CD4-positive, alpha-beta T cell treated with Interleukin-10 for 1 hour (primary cell): ENCODE data around the gene PRKCH.

Experiments used
- DNase-seq: peaks from one replicate; pipeline ENCODE4 v3.0.0-alpha.2; 2020

PRKCH gene

DNA sequence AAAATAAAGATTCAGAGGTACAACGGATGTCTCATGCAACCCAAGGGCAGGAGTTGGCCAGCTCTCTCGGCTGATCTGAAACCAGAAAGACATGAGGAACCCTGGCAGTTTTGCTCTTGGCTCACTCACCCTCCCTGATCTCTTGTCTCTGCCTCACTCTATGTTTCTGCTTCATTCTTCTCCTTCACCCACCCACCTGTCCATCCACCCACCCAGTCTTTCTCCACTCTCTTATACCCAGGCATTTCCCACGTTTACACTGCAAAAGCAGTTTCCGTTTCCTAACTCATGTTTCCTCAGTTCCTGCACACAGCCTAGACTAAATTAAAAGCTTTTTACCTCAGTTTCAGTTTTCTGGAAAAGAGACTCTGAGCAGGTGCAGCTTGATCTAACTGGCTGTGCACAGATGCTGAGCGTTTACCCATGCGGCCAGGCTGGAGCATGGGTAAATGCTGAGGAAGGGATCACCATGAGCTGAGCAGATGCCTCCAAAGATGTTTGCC lies 157.6 kb downstream of the PRKCH start:
- DNase-seq = peak; percentile 33

DNA sequence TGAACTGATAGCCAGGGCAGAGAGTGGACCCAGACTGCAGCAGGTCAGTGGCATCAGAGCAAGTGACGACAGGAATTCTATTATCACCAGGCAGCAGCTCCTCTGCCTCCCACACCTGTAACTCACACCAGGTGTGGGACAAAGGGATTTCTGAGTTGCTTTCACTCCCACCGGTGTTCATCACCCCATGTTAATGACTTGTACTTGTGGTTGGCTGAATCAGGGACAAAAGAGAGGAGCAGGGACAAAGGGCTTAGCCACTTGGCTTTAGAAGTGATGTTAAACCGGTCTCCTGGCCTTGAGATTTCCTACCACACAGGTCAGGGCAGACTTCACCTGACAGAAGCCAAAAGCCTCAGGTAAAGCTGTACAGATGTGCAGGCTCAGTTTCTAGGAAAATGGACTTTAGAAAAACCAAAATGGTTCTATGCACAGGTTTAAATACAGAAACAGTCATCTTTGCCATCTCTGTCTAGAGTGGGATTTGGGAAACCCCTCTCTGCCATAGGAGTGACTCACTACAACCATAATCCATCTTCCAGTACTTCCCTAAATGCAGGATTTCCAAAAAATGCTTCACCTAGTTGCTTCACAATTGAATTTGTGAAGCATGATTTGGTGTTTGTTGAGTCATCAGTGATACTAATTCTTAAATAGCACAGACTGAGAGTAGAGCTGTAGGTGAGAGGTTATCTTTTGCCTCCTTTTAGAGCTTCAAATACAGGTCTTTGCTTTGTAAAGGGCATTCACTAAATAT lies 158.5 kb downstream of the PRKCH start:
- no peak for DNase-seq

DNA sequence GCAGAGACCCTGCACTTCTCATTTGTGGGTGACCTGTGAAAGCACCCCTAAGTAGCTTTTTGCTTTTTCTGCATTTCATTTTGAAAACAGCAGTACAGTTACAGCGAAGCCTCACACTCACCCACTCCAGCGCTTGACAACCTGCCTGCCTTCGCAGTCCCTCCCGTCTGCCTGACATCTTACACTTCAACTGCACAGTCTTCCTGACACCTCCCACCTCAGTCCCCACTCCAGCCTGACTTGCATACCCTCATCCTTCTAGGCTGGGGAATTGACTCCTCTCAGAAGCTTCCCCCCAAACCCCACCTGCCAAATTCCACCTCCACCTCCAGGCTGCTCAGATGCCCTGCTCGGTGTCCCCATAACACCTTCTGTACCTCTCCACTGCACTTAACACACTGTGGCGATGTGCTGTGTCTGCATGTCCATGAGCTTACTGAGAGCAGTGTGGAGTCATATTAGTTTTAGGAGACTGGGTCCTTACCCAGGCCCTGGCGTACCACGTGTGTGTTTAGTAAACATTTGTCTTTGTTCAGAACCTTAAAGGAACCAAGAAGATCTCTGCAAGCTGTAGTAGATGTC lies 159.4 kb downstream of the PRKCH start:
- no peak for DNase-seq

DNA sequence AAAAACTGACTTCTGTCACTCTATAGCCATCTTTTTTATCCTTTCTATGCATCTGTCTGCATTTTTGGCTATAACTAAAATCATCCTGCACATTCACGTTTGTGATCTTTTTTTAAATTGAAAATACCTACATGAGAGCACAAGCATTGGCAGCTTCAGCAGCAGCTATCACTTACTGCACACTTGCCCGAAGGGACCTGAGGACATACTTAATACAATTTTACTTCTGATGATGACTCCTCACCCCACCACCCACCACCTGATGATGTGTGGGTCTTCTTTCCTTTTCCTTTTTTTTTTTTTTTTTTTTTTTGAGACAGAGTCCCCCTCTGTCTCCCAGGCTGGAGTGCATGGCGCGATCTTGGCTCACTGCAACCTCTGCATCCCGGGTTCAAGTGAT lies 160.3 kb downstream of the PRKCH start:
- no peak for DNase-seq

DNA sequence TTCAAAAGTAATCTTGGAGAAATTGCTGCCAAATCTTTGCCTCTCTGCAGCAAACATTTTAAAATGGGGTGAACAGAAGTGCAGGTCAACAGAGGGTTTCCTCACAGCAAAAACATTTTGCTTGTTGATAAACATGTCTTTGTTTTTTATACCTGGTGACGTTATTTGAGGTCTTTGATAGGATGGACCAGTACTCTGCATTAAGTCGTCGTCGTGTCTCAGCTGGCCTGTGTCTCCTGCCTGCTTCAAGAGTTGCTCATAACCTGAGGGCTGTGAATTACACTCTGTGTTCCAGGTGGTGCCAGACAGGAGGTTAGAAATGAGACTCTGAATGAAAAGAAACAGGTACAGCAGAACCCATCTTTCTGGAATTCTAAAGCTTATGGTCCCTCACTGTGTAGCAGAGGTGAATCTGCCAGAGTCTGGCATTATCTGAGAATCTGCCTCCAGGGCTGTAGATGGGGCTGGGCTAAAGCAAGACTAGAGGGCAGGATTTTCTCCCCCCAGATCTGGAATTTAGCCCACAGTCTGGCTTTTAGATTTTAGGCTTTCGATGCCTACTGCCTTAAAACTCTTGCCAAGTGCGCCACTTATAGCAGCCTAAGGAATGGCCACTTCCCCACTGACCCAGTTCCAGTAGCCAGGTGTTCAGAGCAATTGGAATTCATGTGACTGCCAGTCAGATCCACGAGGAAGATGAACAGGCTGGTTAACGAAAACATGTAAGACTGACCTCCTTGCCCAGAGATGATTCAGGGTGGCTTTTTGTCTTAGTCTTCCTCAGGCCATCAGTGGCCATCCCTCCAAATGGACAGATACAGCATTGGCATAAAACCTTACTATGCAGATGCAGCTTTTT lies 161.2 kb downstream of the PRKCH start:
- no peak for DNase-seq

DNA sequence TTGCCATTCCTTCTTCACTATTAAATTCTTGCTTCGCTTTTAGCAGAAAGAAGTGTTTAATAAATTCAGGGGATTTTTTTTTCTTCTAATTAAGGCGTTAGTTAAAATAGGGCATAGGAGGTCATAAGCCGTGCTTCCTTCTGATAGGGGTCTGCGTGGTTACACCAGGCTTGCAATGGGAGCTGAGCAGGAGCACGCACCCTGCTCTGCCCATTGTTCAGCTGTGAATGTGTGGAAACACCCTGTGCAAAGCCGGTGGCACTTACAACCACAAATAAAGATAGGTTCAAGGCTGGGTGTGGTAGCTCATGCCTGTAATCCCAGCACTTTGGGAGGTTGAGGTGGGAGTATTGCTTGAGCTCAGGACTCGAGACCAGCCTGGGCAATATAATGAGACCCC lies 162.1 kb downstream of the PRKCH start:
- no peak for DNase-seq

DNA sequence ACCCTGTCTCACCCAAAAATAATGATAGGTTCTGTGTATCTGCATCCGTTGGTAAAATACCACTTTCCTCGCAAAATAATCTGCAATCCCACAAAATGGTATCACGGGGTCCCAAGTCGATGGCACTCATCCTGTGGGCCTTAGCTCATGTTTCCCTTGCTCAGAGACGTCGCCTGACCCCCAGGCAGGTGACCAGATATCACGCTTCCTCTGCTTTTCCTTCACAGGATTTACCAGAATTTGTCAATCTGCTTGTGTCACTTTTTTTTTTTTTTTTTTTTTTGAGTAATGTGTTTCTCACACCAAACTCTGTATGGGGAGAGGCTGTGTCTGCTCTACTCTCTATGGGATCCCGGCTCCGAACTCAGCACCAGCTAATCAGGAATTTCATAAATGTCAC lies 162.7 kb downstream of the PRKCH start:
- no peak for DNase-seq

DNA sequence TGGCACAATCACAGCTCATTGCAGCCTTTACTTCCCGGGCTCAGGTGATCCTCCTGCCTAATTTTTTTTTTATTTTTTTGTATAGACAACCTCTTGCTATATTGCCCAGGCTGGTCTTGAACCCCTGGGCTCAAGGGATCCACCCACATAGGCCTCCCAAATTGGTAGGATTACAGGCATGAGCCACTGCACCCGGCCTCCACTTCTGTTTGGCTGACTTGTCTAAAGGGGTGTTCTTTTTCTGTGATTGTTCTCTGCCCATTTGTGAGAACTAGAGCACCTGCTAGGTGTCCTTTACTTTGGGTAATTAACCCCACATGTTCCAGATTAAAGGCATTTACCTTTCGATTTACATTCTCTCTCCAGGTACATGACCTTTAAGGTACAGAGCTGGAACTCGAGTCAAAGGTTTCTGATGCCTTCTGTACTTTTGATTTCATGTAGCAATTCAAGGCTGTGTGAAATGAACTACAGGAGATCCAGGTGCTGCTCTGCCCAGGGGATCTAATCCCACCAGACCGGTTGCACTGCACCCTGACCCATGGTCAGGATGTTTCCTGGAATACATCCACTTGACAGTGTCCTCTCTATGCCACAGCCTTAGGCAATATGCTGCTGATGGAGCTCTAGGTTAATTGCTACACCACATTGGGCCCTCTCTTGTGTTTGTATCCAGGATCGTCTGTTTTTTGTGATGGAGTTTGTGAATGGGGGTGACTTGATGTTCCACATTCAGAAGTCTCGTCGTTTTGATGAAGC lies 163.6 kb downstream of the PRKCH start:
- no peak for DNase-seq

DNA sequence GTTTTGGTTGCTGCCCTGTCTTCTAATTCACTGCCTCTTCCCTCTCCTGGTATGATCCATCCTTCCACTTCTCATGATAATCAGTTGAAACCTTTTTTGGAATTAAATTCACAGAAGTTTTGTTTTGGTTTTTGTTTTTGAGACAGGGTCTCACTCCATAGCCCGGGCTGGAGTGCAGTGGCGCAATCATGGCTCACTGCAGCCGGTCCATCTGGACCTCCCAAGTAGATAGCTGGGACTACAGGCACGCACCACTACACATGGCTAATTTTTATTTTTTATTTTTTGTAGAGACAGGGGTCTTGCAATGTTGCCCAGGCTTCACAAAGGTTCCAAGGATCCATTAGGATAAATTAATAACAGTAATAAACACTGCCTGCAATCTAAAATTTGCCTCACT lies 164.3 kb downstream of the PRKCH start:
- DNase-seq = no peak

DNA sequence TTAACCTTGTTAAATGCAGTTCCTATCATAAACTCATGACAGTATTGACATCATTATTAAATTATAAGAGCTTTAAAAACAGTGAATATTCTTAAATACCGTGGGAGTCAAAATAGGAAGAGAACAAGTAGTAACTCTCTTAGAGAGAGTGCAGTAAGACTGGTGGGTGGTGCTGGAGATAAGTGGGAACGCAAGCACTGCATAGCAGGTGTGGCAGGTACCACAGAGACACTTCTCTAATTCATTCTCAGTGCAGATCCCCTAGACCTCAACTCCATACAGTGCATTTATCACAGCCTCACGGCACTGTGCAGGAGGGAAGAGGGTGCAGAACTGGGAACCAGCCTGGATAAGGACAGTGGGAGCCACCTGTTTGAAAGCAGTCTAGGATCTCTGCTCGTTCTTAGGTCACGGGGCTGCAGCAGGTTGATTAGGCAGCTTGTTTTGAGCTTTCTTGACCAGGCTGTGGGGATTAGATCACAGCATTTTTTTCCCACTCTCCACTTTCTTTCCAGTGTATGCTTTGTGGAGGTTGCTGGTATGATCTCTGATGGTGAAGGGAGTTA lies 165.6 kb downstream of the PRKCH start:
- DNase-seq = no peak

DNA sequence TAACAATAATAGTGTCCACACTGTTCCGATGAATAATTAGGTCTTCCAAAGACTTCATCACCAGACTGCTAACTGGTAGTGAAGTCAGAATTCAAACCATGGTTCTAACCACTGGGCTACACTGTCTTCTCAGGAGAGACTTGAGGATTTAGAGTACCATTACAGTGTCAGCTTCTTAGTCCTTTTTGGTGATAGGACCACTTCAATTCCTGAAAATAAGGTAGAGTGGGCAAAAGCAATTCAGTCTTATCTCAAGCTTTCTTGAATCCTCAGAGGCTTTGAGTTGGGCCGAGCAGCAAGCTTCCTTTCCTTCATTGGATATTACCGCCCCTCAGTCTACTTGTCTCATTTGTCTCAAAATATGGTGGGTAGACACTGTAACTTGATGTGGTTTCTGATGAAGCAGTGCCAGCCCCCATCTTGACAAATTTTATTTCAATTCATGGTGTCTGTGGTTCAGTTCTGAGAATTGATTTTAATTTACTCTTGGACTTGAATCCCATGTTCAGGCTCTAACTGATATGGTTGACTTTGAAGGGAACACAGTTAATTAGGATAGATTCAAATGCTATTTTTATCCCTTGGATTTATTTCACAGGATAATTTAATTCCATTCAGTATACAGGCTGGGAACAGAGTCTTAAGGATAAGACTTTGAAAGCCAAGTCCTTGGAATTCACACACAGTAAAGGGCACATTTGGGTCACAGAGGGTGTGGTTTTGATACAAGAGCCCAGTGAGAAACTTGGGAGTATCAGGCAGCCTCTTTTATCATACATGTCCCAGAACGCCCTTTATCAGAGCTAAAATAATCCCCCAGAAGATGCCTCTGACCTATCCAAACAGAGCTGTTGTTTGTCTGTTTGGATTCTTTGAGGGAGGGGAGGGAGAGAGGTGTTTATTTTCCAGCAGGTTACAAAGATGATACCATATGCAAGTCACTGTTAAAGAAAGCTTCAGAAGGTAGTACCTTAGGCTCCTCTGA lies 167.3 kb downstream of the PRKCH start:
- no peak for DNase-seq

DNA sequence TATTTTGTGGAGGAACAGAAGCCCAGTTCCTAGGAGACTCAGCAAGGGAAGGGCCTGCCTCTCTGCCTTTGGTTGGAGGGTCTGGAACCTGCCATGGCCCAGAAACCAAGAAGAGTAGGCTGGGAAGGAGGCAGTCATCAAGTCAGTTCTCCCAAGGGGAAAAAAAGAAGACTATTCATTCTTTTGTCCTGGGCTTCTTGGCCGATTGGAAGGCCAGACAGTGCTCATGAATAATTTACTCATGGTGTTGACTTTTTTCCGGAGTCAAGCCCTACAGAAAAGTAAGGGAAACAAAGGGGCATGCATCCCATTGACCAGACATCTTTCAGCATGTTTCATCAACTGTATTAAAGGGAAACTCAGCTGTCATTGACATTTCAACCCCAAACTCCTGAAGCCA lies 168.1 kb downstream of the PRKCH start:
- DNase-seq = no peak

DNA sequence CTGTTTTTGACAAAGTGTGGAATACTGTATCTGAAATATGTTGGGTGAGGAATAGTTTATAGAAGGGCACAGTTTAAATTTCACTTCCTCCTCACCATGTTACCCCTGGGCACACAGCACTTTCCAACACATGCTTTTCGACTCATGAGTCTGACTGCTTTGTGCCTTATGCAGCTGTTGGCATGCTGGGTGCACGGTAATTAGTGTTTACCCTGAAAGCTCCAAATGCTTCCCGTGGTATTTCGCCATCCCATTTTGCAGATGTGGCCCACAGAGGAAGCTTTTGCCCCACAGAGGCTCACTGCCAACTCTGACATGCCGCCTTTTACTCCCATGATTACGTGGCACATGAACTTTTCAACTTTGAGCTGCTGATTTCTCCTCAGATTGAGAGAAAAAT lies 168.6 kb downstream of the PRKCH start:
- DNase-seq = no peak

DNA sequence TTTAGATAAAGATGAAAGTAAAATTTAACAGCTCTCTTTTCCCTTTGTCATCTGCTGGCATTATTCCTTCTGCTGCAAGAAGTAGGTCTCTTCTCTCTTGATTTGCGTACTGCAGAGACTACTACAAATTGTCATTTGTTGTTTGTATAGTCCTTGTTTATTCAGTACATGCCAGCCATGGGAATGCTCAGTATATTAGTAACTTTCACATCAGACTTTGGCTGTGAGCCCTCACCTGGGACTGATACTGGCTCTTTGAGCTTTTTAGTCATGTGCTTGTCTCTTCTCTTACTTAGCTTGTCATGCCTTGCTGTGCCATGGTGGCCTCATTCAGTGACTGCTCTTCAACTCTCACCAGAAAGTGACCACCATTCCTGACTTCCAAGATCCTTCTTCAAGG lies 169.8 kb downstream of the PRKCH start:
- no peak for DNase-seq

DNA sequence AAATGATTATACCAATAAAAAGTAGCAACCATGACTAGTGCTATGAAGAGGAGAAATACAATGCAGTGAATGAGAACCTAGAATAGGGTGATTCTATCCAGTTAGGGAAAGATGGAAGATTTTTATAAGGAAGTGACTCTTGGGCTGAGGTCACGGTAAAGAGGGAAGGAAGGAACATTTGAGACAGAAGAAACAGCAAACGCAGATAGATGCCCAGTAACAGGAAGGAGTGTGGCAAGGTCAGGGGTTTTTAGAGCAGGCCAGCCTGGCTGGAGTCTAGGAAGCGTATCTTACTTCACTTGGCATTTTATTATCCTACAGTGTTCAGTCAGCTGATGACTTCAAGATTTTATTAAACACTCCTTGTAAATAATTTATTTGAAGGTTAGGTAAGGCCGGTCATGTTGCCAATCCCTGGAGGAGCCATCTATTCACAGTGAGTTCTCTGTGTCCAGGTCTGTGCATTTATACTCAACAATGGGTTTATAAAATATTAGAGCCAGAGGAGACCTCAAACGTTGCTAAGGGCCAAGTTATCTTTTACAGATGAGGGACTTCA lies 170.6 kb downstream of the PRKCH start:
- DNase-seq = no peak

DNA sequence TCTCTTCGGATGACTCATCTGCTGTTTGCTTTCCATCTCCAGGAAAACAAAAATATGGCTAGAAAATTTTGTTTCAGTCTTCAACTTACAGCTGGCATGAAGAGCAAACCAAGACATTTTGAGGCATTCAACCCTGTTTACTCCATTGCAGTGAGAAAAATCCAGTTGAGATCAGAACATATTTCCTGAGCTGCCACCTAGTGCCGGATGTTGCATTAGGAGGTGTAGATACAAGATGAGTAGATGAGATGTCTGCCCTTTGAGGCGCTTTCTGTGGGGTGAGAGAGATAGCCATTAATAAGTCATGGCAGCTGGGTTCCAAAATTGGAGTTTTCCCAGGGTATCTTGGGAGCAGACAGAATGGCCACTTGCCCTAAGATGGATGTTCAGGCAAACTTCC lies 171.1 kb downstream of the PRKCH start:
- DNase-seq = peak; percentile 35

DNA sequence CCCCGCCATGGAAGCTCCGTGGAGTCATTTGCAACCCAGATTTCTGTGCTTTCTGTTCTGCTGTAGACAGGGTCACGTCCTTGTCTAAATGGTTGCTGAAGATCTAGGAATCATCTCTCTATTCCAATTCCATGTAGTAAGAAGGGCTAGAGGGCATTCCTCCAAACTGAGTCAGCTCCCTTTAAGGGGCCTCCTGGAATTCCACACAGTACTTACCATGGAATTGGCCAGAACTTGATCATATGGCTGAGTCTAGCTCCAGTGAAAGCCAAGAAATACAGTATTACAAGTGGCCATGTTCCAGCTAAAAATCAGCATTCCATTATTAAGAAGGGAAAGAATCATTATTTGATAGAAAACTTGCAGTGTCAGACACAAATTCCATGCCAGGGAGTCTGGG lies 171.9 kb downstream of the PRKCH start:
- no peak for DNase-seq

DNA sequence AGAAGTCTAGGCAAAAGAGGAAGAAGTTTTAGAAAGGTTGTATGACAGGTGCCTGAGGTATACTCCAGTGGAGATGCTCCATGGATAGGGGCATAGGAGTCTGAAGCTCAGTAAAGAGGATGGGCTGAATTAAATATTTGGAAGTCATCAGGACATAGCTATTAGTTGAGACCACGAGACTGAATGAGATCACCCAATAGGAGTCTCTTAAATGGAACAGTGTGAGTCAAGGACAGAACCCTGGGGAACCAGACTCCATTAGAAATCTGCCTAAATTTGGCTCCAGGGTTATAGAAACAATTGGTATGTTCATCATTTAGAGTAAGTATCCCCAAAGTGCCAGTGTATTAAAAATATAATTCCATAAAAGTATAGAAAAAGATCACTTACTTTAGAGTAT lies 172.6 kb downstream of the PRKCH start:
- no peak for DNase-seq

DNA sequence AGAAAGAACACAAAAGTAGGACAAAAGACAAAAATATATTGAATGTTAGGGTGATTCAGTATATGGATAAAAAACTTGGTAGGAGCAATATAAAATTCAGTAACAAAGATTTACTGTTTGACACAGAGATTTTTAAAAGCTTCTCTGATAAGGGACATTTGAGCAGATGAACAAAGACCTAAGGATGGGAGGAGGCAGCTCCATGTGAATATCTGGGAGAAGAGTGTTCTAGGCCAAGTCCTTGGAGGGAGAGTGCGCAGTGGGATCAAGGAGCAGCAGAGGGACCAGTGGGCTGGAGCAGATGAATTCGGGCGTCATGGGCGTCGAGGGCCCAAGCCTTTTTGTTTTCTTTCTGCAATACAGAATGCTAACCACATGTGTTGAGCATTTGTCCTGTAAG lies 174.4 kb downstream of the PRKCH start:
- DNase-seq = no peak

DNA sequence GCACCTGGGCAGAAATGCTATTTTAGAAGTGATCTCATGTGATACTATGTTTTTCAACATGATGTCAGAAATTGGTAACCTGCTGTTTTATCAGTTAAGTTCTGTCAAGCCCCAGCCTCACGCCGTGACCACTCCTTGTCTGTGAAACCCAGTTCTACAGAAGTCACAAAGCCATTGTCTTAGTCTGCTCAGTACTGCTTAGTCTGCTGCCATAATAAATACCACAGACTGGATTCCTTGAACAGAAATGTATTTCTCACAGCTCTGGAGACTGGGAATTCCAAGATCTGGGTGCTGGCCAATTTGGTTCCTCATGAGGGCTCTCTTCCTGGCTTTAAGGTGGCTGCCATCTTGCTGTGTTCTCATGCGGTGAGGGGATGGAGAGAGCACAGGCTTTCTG lies 176.9 kb downstream of the PRKCH start:
- no peak for DNase-seq

DNA sequence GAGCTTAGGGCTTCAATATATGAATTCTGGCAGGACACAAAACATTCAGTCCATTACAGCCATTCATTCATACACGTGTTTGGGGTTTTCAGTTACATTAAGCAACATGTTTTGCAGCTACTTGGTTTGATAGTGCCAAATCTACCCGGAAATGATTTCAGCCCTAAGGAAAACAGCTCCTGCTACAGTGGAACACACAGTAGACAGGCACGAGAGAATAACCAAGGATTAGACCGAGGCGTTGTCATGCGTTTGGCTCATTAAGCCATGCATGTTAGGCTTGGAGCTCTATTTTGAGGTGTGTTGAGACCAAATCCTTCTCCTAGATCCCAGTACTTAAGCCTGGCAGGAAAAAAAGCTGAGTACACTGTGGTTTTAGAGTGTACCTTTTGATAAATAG lies 177.4 kb downstream of the PRKCH start:
- no peak for DNase-seq
